ENCODE results near the gene ABCF1. TPM values are rescaled to one million over a fixed set of nuclear protein-coding genes. Genes with fewer than 3 reads are reported as not detected.
A peak's percentile ranks its signal among the peaks of the same experiment; 100 is the strongest.

ABCF1 gene
- total and polyA plus RNA-seq, 9 of the 15 experiments (the other 6 are each of a cell fraction or from before 2014, with no cell fraction given), result 41.6 to 193 (median 102) TPM

DNA sequence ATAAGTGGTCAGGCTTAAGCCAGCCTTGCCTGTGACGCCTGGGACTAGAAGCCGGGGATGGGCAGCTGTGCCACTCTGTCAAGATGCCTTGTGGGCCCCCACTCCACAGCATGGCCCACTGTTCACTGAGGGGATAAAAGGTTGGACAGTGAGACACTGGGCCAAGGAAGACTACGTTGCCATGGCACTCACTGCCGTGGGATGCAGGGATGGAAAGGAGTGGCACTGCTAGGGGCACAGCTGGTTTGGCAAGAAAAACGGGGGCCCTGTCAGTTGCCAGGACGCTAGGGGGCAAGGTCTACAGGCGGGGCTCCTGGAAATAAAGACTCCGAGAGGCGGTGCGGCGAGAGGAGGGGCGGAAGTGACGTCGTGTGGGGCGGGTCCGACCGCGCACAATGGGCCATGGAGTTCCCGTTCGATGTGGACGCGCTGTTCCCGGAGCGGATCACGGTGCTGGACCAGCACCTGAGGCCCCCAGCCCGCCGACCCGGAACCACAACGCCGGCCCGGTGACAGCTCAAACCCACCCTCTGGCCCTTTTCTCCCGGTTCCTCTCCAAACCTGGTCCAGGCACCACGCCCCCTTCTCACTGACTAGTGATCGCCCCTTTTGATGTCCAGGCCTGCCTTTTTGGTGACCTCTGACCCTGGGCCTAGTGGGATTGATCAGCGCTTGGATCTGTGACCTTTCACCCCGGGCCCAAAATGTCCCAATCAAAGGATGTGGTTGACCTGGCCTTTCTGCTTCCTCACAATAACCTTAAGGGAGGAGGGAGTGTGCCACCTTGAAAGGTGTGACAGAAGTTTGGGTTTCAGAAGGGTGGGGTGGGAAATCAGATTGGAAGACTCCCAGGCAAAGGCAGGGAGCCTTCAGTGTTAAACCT lies 55.5 kb downstream of the ABCF1 start, which contains the start of gene ATAT1:
Gene ATAT1, plus strand, starts transcription at position 391 of the 883 bp plus-strand sequence.
- peak within 1 kb of the TSS; percentile 69 for H3K4me2 ChIP-seq (ENCODE audit: insufficient read depth, low read length)
- peak; percentile 59 to 76 (median 62) for DNase-seq (ENCODE audit: extremely low read depth in 1 of 4, low spot score in 3 of 4)
- H3K27ac ChIP-seq (ENCODE audit: extremely low read depth, low read depth, low read length), result peak within 1 kb of the TSS; percentile 40; the same call in 1 of the 3 replicates
- peak within 1 kb of the TSS; percentile 46 to 84 for H3K9ac ChIP-seq (ENCODE audit: insufficient read depth in 1 of 2, low read depth in 2 of 2, low read length in 2 of 2)
- peak; percentile 89 for ATAC-seq
- H3K79me2 ChIP-seq (ENCODE audit: control insufficient read depth, insufficient read depth, low read length), result no peaks in the 10 kb centered on the region; the same call in 2 of the 3 replicates
- peaks cover 63% of the 10 kb centered on the region for H3K36me3 ChIP-seq (ENCODE audit: control insufficient read depth, insufficient read depth, low read length)
- H3K9me3 ChIP-seq (replicated peaks; ENCODE audit: control insufficient read depth, insufficient read depth, low read depth, low read length), result no peaks in the 10 kb centered on the region
- POLR2A ChIA-PET, result interaction anchor here (1.0 to 2.2 kb wide), 6 partner anchors 8 to 13 kb away, joined by 3 to 13 read pairs (median 4); partner anchors contain the start of gene PPP1R10
- peak within 1 kb of the TSS; percentile 69 for H2AFZ ChIP-seq (ENCODE audit: low read depth, low read length)
- CTCF ChIA-PET (ENCODE audit: low intra/inter-chr PET ratio), result interaction anchor here (0.5 kb wide), 1 partner anchor 104 kb away, joined by 4 read pairs; no protein-coding TSS in a partner anchor
- H3K4me1 ChIP-seq (replicated peaks in 1 of 2; ENCODE audit: control insufficient read depth in 2 of 2, insufficient read depth in 2 of 2, low read length in 2 of 2), result peaks cover 0 to 12% of the 10 kb centered on the region in 2 experiments; a peak in 2 of 5 replicates
- FAIRE-seq, result no peak
- in situ Hi-C loops (cut with MboI), result no loop called here
- no TSS peak for BruUV-seq (replicated peaks)
- no peaks in the 10 kb centered on the region for H3K27me3 ChIP-seq (ENCODE audit: control insufficient read depth in 2 of 2, insufficient read depth in 2 of 2, low read length in 2 of 2)
- intact Hi-C loops (cut with micrococcal nuclease), result no loop called here
- no peaks in the 10 kb centered on the region for H4K20me1 ChIP-seq (replicated peaks; ENCODE audit: control insufficient read depth, insufficient read depth, low read length)
- peak within 1 kb of the TSS; percentile 42 for H3K4me3 ChIP-seq
- H3K9me1 ChIP-seq (ENCODE audit: control insufficient read depth, insufficient read depth, low read length), result no peaks in the 10 kb centered on the region
- 53% methylated on average over 33 of the region's 36 CpGs for whole genome bisulfite sequencing (ENCODE audit: insufficient coverage, low coverage, missing lambda C conversion rate)
- 0 out of 2 replicates have a peak, but pooled peaks have one; percentile 32 for TF ChIP-seq ZNF830 (CRISPR knock-in tag; IDR thresholded peaks at IDR 0.05)
- TF ChIP-seq, protein P1, sequence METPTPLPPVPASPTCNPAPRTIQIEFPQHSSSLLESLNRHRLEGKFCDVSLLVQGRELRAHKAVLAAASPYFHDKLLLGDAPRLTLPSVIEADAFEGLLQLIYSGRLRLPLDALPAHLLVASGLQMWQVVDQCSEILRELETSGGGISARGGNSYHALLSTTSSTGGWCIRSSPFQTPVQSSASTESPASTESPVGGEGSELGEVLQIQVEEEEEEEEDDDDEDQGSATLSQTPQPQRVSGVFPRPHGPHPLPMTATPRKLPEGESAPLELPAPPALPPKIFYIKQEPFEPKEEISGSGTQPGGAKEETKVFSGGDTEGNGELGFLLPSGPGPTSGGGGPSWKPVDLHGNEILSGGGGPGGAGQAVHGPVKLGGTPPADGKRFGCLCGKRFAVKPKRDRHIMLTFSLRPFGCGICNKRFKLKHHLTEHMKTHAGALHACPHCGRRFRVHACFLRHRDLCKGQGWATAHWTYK (CRISPR knock-in tag; IDR thresholded peaks at IDR 0.05), result no peak
- TF ChIP-seq, protein P2, sequence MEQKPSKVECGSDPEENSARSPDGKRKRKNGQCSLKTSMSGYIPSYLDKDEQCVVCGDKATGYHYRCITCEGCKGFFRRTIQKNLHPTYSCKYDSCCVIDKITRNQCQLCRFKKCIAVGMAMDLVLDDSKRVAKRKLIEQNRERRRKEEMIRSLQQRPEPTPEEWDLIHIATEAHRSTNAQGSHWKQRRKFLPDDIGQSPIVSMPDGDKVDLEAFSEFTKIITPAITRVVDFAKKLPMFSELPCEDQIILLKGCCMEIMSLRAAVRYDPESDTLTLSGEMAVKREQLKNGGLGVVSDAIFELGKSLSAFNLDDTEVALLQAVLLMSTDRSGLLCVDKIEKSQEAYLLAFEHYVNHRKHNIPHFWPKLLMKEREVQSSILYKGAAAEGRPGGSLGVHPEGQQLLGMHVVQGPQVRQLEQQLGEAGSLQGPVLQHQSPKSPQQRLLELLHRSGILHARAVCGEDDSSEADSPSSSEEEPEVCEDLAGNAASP (IDR thresholded peaks at IDR 0.05), result no peak
- TF ChIP-seq, protein P3, sequence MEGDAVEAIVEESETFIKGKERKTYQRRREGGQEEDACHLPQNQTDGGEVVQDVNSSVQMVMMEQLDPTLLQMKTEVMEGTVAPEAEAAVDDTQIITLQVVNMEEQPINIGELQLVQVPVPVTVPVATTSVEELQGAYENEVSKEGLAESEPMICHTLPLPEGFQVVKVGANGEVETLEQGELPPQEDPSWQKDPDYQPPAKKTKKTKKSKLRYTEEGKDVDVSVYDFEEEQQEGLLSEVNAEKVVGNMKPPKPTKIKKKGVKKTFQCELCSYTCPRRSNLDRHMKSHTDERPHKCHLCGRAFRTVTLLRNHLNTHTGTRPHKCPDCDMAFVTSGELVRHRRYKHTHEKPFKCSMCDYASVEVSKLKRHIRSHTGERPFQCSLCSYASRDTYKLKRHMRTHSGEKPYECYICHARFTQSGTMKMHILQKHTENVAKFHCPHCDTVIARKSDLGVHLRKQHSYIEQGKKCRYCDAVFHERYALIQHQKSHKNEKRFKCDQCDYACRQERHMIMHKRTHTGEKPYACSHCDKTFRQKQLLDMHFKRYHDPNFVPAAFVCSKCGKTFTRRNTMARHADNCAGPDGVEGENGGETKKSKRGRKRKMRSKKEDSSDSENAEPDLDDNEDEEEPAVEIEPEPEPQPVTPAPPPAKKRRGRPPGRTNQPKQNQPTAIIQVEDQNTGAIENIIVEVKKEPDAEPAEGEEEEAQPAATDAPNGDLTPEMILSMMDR (IDR thresholded peaks at IDR 0.05 in 2 of 3, conservative IDR thresholded peaks at IDR 0.05 in 1 of 3; ENCODE audit: insufficient read depth in 2 of 3, low read depth in 1 of 3, low read length in 3 of 3), result peak in 1 of 3 experiments; percentile 23; a peak in 1 of 6 replicates
- no peak for TF ChIP-seq ZNF408 (CRISPR knock-in tag; IDR thresholded peaks at IDR 0.05; ENCODE audit: low read depth)
- TF ChIP-seq YY1 (IDR thresholded peaks at IDR 0.05; ENCODE audit: borderline replicate concordance in 1 of 3, control insufficient read depth in 1 of 3, extremely low read depth in 1 of 3, insufficient read depth in 3 of 3, insufficient read length in 1 of 3, insufficient replicate concordance in 2 of 3, low read depth in 1 of 3, low read length in 2 of 3), result peak in 1 of 3 experiments; percentile 7
- 0 out of 2 replicates have a peak, but pooled peaks have one; percentile 12 for TF ChIP-seq ZNF695 (CRISPR knock-in tag; IDR thresholded peaks at IDR 0.05)
- TF ChIP-seq, protein P4, sequence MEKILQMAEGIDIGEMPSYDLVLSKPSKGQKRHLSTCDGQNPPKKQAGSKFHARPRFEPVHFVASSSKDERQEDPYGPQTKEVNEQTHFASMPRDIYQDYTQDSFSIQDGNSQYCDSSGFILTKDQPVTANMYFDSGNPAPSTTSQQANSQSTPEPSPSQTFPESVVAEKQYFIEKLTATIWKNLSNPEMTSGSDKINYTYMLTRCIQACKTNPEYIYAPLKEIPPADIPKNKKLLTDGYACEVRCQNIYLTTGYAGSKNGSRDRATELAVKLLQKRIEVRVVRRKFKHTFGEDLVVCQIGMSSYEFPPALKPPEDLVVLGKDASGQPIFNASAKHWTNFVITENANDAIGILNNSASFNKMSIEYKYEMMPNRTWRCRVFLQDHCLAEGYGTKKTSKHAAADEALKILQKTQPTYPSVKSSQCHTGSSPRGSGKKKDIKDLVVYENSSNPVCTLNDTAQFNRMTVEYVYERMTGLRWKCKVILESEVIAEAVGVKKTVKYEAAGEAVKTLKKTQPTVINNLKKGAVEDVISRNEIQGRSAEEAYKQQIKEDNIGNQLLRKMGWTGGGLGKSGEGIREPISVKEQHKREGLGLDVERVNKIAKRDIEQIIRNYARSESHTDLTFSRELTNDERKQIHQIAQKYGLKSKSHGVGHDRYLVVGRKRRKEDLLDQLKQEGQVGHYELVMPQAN (IDR thresholded peaks at IDR 0.05; ENCODE audit: borderline replicate concordance), result peak; percentile 62; the same call in 1 of the 2 replicates
- TF ChIP-seq ZNF584 (CRISPR knock-in tag; IDR thresholded peaks at IDR 0.05; ENCODE audit: low read depth), result no peak
- no peak for TF ChIP-seq HEY1 (CRISPR knock-in tag; IDR thresholded peaks at IDR 0.05; ENCODE audit: borderline replicate concordance)
- peak; percentile 34; the same call in 1 of the 2 replicates for TF ChIP-seq SP1 (CRISPR knock-in tag; IDR thresholded peaks at IDR 0.05)
- TF ChIP-seq ZNF217 (CRISPR knock-in tag; IDR thresholded peaks at IDR 0.05), result no peak

Data from K562 (cell line).